Limb (tissue), 2 donors: Measurements from ENCODE around the gene CLPSL1.
A peak's percentile ranks its signal among the peaks of the same experiment; 100 is the strongest.

Experiments
- DNase-seq, 2 donors: peaks; one replicate each; pipeline ENCODE4 v3.0.0-alpha.2; 2016; ENCODE audit errors: extremely low spot score in 2 of 2

The CLPSL1 gene

GRCh38 chr6:35795453-35796071 is 14.7 kb downstream of the CLPSL1 start:
- DNase-seq = no peak

DNA sequence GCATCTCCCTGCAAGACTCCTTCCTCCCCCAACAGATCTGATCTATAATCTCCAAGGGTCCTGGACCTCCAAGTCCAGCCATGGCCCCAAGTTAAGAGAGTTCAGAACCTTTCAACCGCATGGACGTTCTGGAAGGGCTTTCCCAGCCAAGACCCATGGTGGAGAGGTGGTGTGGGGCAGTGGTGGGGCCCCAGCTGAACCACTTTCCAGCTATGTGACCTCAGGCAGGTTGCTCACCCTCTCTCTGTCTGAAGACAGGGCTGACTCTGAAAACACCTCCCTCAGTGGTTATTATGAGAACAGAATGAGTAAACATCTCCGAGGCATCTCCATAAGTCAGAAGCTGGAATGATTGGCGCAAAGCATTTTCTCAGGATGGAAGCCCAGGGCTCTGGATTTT is 15.4 kb downstream of the CLPSL1 start:
- no peak for DNase-seq

GRCh38 chr6:35797837-35798526 is 17.2 kb downstream of the CLPSL1 start:
- no peak for DNase-seq

- DNase-seq = no peak
These were observed 17.9 kb downstream of the CLPSL1 start for GRCh38 chr6:35798706-35799105.

GRCh38 chr6:35801148-35801547 is 20.3 kb downstream of the CLPSL1 start:
- DNase-seq = no peak

DNA sequence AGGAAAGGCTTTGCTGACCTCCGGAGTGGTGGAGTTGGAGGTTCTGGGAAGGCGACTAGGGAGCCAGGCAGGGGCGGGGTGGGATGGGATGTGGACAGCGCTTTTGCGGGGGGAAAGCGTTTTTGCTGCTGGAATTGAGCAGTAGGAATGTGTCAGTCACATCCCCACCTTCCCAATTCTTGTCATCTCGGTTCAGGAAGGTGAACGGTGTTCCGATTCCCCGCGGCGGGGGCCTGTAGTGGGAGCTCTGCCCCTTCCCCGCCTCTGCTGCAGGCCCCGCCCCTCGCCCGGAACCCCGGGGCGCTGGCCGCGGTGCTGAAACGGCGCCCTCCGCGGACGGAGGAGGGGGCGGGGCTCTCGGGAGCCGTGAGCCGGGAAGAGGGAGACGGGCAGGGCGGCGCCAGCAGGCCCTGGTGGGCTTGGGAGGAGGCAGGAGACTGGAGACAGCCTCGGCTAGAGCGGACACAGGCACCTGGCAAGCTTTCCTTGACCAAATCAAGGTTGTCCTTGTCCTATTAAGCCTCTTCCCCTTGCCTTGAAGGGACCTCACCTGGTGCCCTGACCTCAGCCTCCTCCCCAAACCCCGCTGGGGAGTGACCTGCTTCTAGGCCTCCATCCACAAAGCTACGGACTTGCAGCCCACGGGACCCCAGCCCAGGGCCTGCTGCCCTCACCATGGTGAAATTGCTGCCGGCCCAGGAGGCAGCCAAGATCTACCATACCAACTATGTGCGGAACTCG is 24.3 kb downstream of the CLPSL1 start, which contains the start of gene LHFPL5:
Gene LHFPL5, plus strand, starts transcription at position 357 of the 741 bp plus-strand sequence. Its CDS starts 319 bp downstream, at position 676.
- peak; percentile 45 to 85 for DNase-seq

DNA sequence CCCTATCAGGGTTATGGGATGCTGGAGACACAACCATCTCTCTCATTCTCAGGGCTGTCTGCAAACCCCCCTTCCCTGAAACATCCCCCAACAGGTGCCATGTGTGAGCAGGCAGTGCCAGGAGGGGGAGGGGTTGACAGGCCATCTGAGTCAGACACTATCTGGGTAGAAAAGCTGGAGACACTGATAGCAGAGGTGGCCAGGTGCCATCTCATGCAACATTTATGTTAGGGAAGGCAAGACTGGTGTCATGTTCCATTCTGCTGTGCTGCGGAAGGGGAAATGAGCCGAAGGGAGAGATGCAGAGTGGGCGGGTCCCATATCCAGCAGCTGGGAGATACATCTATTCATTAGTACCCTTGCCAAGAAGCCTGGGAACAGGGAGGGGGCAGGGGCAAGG is 27.9 kb downstream of the CLPSL1 start:
- peak in 1 of 2 donors; percentile 6 for DNase-seq

DNA sequence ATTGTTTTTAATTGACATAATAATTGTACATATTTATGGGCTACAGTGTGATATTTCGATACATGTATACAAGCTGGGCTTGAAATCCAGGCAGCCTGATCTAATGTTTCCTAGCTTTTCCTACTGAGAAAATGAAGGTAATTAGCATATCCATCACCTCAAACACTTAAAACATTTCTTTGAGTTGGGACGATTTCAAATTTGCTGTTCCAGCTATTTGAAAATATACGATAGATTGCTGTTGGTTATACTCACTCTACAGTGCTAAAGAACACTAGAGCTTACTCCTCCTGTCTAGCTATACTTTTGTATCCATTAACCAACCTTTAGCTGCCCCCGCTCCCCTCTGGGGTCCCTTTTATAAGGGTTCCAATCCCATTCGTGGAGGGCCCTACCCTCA is 29.0 kb downstream of the CLPSL1 start:
- DNase-seq = no peak

DNA sequence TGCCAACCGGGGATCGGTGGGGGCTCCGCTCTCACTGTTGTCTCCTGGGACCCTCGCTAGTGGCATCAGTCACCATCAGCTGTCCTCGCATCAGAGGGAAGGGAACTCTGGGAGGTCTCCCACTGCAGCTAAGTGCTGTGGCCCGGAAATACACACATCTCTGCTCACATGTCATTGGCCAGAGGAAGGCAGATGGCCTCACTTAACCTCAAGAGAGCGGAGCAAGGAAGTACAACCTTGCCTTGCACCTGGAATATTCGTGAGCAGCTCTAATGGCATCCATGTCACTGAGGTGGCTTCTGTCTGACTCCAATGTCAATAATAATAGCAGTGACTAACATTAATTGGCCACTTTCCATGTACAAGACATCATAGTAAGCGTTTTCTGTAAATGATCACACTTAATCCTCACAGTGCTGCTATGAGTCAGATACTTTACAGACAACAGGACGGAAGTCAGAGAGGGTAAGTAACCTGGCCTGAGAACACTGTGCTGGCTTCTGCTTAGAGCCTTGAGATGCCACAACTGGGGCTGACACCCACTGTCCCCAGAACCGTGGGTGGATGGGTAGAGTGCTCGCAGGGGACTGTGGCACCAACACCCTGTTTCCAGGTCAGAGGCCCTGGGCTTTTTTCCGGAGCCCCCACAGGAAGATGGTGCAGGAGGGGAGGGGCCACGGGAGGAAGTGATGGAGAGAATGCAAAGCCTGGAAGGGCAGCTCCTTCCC is 30.3 kb downstream of the CLPSL1 start:
- DNase-seq = no peak

GRCh38 chr6:35811699-35811995 is 30.8 kb downstream of the CLPSL1 start:
- DNase-seq = no peak

GRCh38 chr6:35817515-35817914 is 36.7 kb downstream of the CLPSL1 start:
- no peak for DNase-seq

GRCh38 chr6:35823601-35824000 is 42.8 kb downstream of the CLPSL1 start:
- DNase-seq = no peak

- DNase-seq = no peak
These were observed 43.9 kb downstream of the CLPSL1 start for GRCh38 chr6:35824552-35825192.

- DNase-seq = no peak
These were observed 48.5 kb downstream of the CLPSL1 start for GRCh38 chr6:35829306-35829705.

DNA sequence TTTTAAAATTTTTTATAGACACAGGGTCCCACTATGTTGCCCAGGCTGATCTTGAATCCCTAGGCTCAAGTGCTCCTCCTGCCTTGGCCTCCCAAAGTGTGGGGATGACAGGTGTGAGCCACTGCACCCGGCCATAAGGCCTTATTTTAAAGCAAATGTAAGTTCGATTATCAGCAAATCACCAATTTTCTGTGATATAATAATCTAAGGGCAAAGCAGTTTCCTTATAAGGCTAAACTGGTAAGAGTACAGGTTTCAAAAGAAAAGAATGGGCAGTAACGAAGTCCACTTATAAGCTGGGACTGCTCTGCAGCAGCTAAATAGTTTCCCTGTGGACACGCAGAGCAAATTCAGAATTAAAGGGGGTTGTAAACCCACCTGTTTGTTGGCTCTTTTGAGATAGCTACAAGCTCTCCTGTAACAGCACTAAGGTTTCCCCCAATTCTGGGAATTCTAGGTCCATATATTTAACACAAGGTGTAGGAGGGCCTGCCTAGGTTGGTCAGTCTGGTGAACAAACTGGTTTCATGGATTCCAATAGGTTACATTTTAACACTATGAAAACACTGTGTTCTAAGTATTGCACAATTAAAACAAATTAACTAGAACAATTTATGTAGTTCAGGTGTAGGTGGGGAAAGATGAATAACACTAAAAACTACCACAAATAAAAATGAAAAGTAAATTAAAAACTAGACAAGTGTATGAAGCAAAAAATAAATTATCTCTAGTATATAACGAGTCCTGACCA is 50.6 kb downstream of the CLPSL1 start:
- DNase-seq = no peak

DNA sequence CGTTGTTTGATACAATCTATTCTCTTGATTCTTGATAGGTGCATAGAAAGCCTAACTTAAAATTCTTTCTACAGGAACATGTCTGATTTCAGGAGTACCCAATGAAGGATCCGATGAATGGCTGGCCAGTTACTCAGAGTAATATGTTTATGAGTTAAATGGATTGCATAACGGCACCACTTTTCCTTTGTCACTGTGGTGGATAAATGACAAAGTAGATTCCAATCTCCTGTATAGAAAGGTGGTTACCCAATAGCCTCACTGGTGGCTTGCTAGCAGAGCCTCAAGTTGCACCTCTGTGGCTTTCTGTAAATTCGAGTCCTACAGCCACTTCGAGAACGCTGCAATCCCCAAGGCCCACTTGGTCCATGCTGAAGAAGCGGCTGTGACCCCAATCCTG is 52.7 kb downstream of the CLPSL1 start:
- no peak for DNase-seq
